Skin of body (tissue), 2 donors: Measurements from ENCODE around the gene TAS2R1. TPM values are rescaled to one million over a fixed set of nuclear protein-coding genes. Genes with fewer than 3 reads are reported as not detected.

ENCODE experiments used
- DNase-seq: peaks from one replicate; lab custom pipeline; 2025; lab: John Stamatoyannopoulos, UW
- total RNA-seq: library from RNA; depleted of rRNA; stranded (reverse); fragments of >200 nt; gene quantifications from one replicate; pipeline ENCODE4 v1.2.3, GENCODE V29; 2014

The TAS2R1 gene
- total RNA-seq = not detected

- DNase-seq = no peak
Measured at GRCh38 chr5:9630251-9630650, at the start of gene TAS2R1. TAS2R1 (minus strand) TSS chr5:9630351; CDS start chr5:9630032, 319 bp downstream.

- no peak for DNase-seq
Measured at GRCh38 chr5:9670371-9670770, 40.2 kb upstream of the TAS2R1 start.

GRCh38 chr5:9667906-9668305 is 37.8 kb upstream of the TAS2R1 start:
- DNase-seq = no peak

GRCh38 chr5:9663891-9664290 is 33.7 kb upstream of the TAS2R1 start:
- DNase-seq = no peak

GRCh38 chr5:9661316-9662015 is 31.3 kb upstream of the TAS2R1 start:
- peak; percentile 42 for DNase-seq

- DNase-seq = peak; percentile 62
Measured at GRCh38 chr5:9658706-9659105, 28.6 kb upstream of the TAS2R1 start.

- DNase-seq = no peak
Measured at GRCh38 chr5:9657819-9658218, 27.7 kb upstream of the TAS2R1 start.

- DNase-seq = no peak
Measured at GRCh38 chr5:9655641-9656040, 25.5 kb upstream of the TAS2R1 start.

- no peak for DNase-seq
Measured at GRCh38 chr5:9654886-9655285, 24.7 kb upstream of the TAS2R1 start.

- DNase-seq = peak; percentile 74
Measured at GRCh38 chr5:9653811-9654210, 23.7 kb upstream of the TAS2R1 start.

GRCh38 chr5:9653061-9653460 is 22.9 kb upstream of the TAS2R1 start:
- no peak for DNase-seq

GRCh38 chr5:9652295-9652694 is 22.1 kb upstream of the TAS2R1 start:
- DNase-seq = no peak

GRCh38 chr5:9646843-9647242 is 16.7 kb upstream of the TAS2R1 start:
- no peak for DNase-seq

GRCh38 chr5:9644630-9645029 is 14.5 kb upstream of the TAS2R1 start:
- DNase-seq = no peak

- DNase-seq = no peak
Measured at GRCh38 chr5:9642621-9643020, 12.5 kb upstream of the TAS2R1 start.

- DNase-seq = no peak
Measured at GRCh38 chr5:9641806-9642355, 11.7 kb upstream of the TAS2R1 start.

- DNase-seq = no peak
Measured at GRCh38 chr5:9632495-9632894, 2.3 kb upstream of the TAS2R1 start.

GRCh38 chr5:9627541-9627940 is 2.6 kb downstream of the TAS2R1 start:
- no peak for DNase-seq

GRCh38 chr5:9626955-9627354 is 3.2 kb downstream of the TAS2R1 start:
- DNase-seq = no peak

GRCh38 chr5:9625731-9626130 is 4.4 kb downstream of the TAS2R1 start:
- no peak for DNase-seq

GRCh38 chr5:9625286-9625685 is 4.9 kb downstream of the TAS2R1 start:
- peak; percentile 63 for DNase-seq

GRCh38 chr5:9624196-9624947 is 5.8 kb downstream of the TAS2R1 start:
- DNase-seq = no peak

GRCh38 chr5:9623661-9624060 is 6.5 kb downstream of the TAS2R1 start:
- DNase-seq = no peak
